Upper lobe of left lung (tissue), 4 donors: ENCODE data around the gene ATM.

ENCODE experiments used
- CTCF ChIP-seq, 6 experiments: fragments of 450-650 bp in 4 of 6; fragments of 200-600 bp in 2 of 6; sonication (generic) in 2 of 6; IDR thresholded peaks; one replicate each; pipeline ENCODE4 v1.5.1; 2016 to 2019; ENCODE audit warnings: antibody characterized with exemption in 6 of 6
- EP300 ChIP-seq, 4 donors: sonication (generic); formaldehyde crosslinking; IDR thresholded peaks; one replicate each; pipeline ENCODE4 v1.5.1; 2017; ENCODE audit warnings: antibody characterized with exemption in 4 of 4, control low read depth in 2 of 4
- POLR2A ChIP-seq, 4 donors: fragments of 450-650 bp; IDR thresholded peaks; one replicate each; pipeline ENCODE4 v1.5.1; 2016 to 2017; ENCODE audit warnings: antibody characterized with exemption in 4 of 4, mild to moderate bottlenecking in 2 of 4
- POLR2AphosphoS5 ChIP-seq, 2 donors: sonication (generic); formaldehyde crosslinking; IDR thresholded peaks; one replicate each; pipeline ENCODE4 v1.5.1; 2017; ENCODE audit warnings: antibody characterized with exemption in 2 of 2

DNA sequence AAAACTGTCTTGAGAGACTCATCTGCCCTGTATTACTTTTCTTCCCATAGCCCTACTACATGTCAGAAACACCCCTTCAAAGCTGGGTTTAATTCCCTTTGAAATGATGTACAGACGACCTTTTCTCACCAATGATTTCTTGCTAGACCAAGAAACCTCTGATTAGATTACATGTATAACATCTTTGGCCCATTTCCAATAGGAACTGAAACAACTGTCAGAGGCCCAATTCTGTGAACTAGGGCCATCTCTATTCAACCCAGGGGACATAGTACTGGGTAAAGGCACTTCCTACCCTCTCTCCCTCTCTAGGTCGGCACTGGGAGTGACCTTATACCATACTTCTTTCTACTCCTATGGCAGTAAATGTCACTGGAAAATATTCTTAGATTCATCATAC is 19.8 kb upstream of the ATM start:
- TF ChIP-seq POLR2A (IDR thresholded peaks at IDR 0.05): no peak
- no peak for TF ChIP-seq CTCF (IDR thresholded peaks at IDR 0.05)
- TF ChIP-seq POLR2AphosphoS5 (IDR thresholded peaks at IDR 0.05): no peak
- TF ChIP-seq EP300 (IDR thresholded peaks at IDR 0.05): no peak
